Stromal cell of bone marrow (primary cell): Measurements from ENCODE around the gene LRP8.

Experiments used
- DNase-seq: peaks from one replicate; pipeline ENCODE4 v3.0.0-alpha.2; 2012; ENCODE audit warnings: low read depth

LRP8 gene

GRCh38 chr1:53359225-53359933, 31.5 kb upstream of the LRP8 start:
- no peak for DNase-seq

GRCh38 chr1:53356637-53357036, 28.8 kb upstream of the LRP8 start:
- no peak for DNase-seq

GRCh38 chr1:53354119-53354518, 26.2 kb upstream of the LRP8 start:
- no peak for DNase-seq

- no peak for DNase-seq
These were observed 24.7 kb upstream of the LRP8 start for GRCh38 chr1:53352561-53352960.

GRCh38 chr1:53350853-53351767, 23.2 kb upstream of the LRP8 start:
- DNase-seq, result no peak

- no peak for DNase-seq
These were observed 22.3 kb upstream of the LRP8 start for GRCh38 chr1:53349968-53350852.

GRCh38 chr1:53349369-53349835, 21.5 kb upstream of the LRP8 start:
- DNase-seq, result no peak

- no peak for DNase-seq
These were observed 20.9 kb upstream of the LRP8 start for GRCh38 chr1:53348486-53349368.

GRCh38 chr1:53346814-53347176, 18.9 kb upstream of the LRP8 start:
- no peak for DNase-seq

- DNase-seq, result no peak
These were observed 18.3 kb upstream of the LRP8 start for GRCh38 chr1:53345996-53346813.

- no peak for DNase-seq
These were observed 17.3 kb upstream of the LRP8 start for GRCh38 chr1:53344921-53345838.

- no peak for DNase-seq
These were observed 16.2 kb upstream of the LRP8 start for GRCh38 chr1:53343831-53344668.

- DNase-seq, result no peak
These were observed 15.0 kb upstream of the LRP8 start for GRCh38 chr1:53342735-53343470.

- DNase-seq, result no peak
These were observed 14.3 kb upstream of the LRP8 start for GRCh38 chr1:53341961-53342707.

GRCh38 chr1:53341521-53341895, 13.6 kb upstream of the LRP8 start:
- no peak for DNase-seq

GRCh38 chr1:53340660-53341520, 13.0 kb upstream of the LRP8 start:
- no peak for DNase-seq
